ENCODE results near the gene C9orf57. TPM values are rescaled to one million over a fixed set of nuclear protein-coding genes. Genes with fewer than 3 reads are reported as not detected.
"Not testable (repeated sequence)": the region's sequence is repeated elsewhere in the genome, so short reads cannot be mapped to it uniquely, and the experiment has no call there.

C9orf57 gene
- total RNA-seq: not detected in 3 replicates
- long read RNA-seq: 0 reads

- Mint-ChIP-seq H3K36me3 (ENCODE audit: low read depth) (no peaks in the 10 kb centered on the region), H3K27me3 (ENCODE audit: low read depth) (peaks cover 9% of the 10 kb centered on the region), H3K4me3 (ENCODE audit: unreplicated experiment) (no peak within 1 kb of the TSS), H3K4me1 (ENCODE audit: low read depth) (no peaks in the 10 kb centered on the region), H3K9me3 (ENCODE audit: low read depth) (no peaks in the 10 kb centered on the region), H3K27ac (ENCODE audit: unreplicated experiment) (no peak within 1 kb of the TSS)
- no peak for DNase-seq (ENCODE audit: low spot score)
- no peak for TF ChIP-seq CTCF (IDR thresholded peaks at IDR 0.05)
Measured at GRCh38 chr9:72060513-72060912, at the start of gene C9orf57. Gene C9orf57, minus strand, starts transcription at chr9:72060613. Its CDS starts 1,282 bp downstream, at chr9:72059331.

GRCh38 chr9:72102520-72102919 is 42.1 kb upstream of the C9orf57 start:
- Mint-ChIP-seq H3K4me1 (ENCODE audit: low read depth) (no peaks in the 10 kb centered on the region), H3K36me3 (ENCODE audit: low read depth) (no peaks in the 10 kb centered on the region), H3K4me3 (ENCODE audit: unreplicated experiment) (no peak overlapping the region), H3K27ac (ENCODE audit: unreplicated experiment) (no peak overlapping the region), H3K27me3 (ENCODE audit: low read depth) (no peaks in the 10 kb centered on the region), H3K9me3 (ENCODE audit: low read depth) (peaks cover 17% of the 10 kb centered on the region)
- DNase-seq (ENCODE audit: low spot score): no peak
- no peak for TF ChIP-seq CTCF (IDR thresholded peaks at IDR 0.05)

- peaks cover 14% of the 10 kb centered on the region for H3K9me3 Mint-ChIP-seq (ENCODE audit: low read depth)
- DNase-seq (ENCODE audit: low spot score); H3K27ac Mint-ChIP-seq (ENCODE audit: unreplicated experiment); H3K36me3 Mint-ChIP-seq (ENCODE audit: low read depth); H3K4me3 Mint-ChIP-seq (ENCODE audit: unreplicated experiment); H3K4me1 Mint-ChIP-seq (ENCODE audit: low read depth); H3K27me3 Mint-ChIP-seq (ENCODE audit: low read depth): not testable (repeated sequence)
Measured at GRCh38 chr9:72095520-72095919, 35.1 kb upstream of the C9orf57 start.

GRCh38 chr9:72092820-72093219 is 32.4 kb upstream of the C9orf57 start:
- Mint-ChIP-seq H3K4me3 (ENCODE audit: unreplicated experiment) (no peak overlapping the region), H3K9me3 (ENCODE audit: low read depth) (peaks cover 6% of the 10 kb centered on the region), H3K27ac (ENCODE audit: unreplicated experiment) (no peak overlapping the region), H3K36me3 (ENCODE audit: low read depth) (no peaks in the 10 kb centered on the region), H3K27me3 (ENCODE audit: low read depth) (peaks cover 3% of the 10 kb centered on the region), H3K4me1 (ENCODE audit: low read depth) (no peaks in the 10 kb centered on the region)
- TF ChIP-seq CTCF (IDR thresholded peaks at IDR 0.05): no peak
- DNase-seq (ENCODE audit: low spot score): no peak

GRCh38 chr9:72089451-72090130 is 29.2 kb upstream of the C9orf57 start:
- Mint-ChIP-seq H3K27ac (ENCODE audit: unreplicated experiment) (no peak overlapping the region), H3K4me3 (ENCODE audit: unreplicated experiment) (no peak overlapping the region), H3K36me3 (ENCODE audit: low read depth) (no peaks in the 10 kb centered on the region), H3K27me3 (ENCODE audit: low read depth) (no peaks in the 10 kb centered on the region), H3K4me1 (ENCODE audit: low read depth) (no peaks in the 10 kb centered on the region), H3K9me3 (ENCODE audit: low read depth) (peaks cover 5% of the 10 kb centered on the region)
- TF ChIP-seq CTCF (IDR thresholded peaks at IDR 0.05): no peak
- DNase-seq (ENCODE audit: low spot score): no peak

GRCh38 chr9:72082536-72082935 is 22.1 kb upstream of the C9orf57 start:
- peaks cover 7% of the 10 kb centered on the region for H3K9me3 Mint-ChIP-seq (ENCODE audit: low read depth)

GRCh38 chr9:72074666-72075065 is 14.3 kb upstream of the C9orf57 start:
- H3K27ac Mint-ChIP-seq (ENCODE audit: unreplicated experiment); H3K36me3 Mint-ChIP-seq (ENCODE audit: low read depth); H3K4me3 Mint-ChIP-seq (ENCODE audit: unreplicated experiment); DNase-seq (ENCODE audit: low spot score); H3K4me1 Mint-ChIP-seq (ENCODE audit: low read depth): not testable (repeated sequence)
- peaks cover 10% of the 10 kb centered on the region for H3K27me3 Mint-ChIP-seq (ENCODE audit: low read depth)
- peaks cover 36% of the 10 kb centered on the region for H3K9me3 Mint-ChIP-seq (ENCODE audit: low read depth)

More at GRCh38 chr9:72082536-72082935, 22.1 kb upstream of the C9orf57 start:
- no peaks in the 10 kb centered on the region for H3K36me3 Mint-ChIP-seq (ENCODE audit: low read depth)
- no peak for DNase-seq (ENCODE audit: low spot score)
- H3K4me3 Mint-ChIP-seq (ENCODE audit: unreplicated experiment): no peak overlapping the region
- H3K27me3 Mint-ChIP-seq (ENCODE audit: low read depth): peaks cover 8% of the 10 kb centered on the region
- H3K4me1 Mint-ChIP-seq (ENCODE audit: low read depth): no peaks in the 10 kb centered on the region
- TF ChIP-seq CTCF (IDR thresholded peaks at IDR 0.05): no peak
- no peak overlapping the region for H3K27ac Mint-ChIP-seq (ENCODE audit: unreplicated experiment)

Measured in chondrocyte (in vitro differentiated cells).